ENCODE measurements around the gene PJA2. TPM values are rescaled to one million over a fixed set of nuclear protein-coding genes. Genes with fewer than 3 reads are reported as not detected.

Gene PJA2
- total RNA-seq, 1 donor: 101 TPM

DNA sequence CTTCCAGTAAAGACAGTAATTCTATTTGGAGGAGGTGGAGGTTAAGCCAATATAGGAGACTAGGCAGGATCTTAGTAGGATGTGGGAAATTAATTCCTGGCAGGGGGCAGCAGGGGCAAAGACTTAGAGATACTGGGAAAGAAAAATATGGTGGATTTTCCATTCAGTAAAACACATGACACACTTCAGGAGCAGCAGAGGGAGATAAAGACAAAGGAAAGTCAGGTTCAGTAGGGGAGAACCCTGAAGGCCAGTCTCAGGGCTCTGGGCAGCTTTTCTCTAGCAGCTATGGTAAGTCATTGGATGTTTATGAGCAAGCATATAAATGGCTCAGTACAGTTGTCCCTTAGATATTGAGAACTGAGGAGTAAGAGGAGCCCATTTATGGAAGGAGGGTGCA lies 105.5 kb downstream of the PJA2 start:
- Histone ChIP-seq H2AFZ (ENCODE audit: low read length) (no peak overlapping the region), H3K27me3 (ENCODE audit: insufficient read depth, low read length) (no peaks in the 10 kb centered on the region), H3K9me3 (ENCODE audit: low read depth, low read length) (no peaks in the 10 kb centered on the region), H3K4me2 (ENCODE audit: insufficient read depth, low read length) (no peak overlapping the region), H3K4me1 (ENCODE audit: insufficient read depth, low read length) (no peaks in the 10 kb centered on the region), H3K4me3 (ENCODE audit: insufficient read depth, low read length) (no peak overlapping the region), H3K27ac (ENCODE audit: low read depth, low read length) (no peak overlapping the region), H3K36me3 (ENCODE audit: insufficient read depth, low read length) (no peaks in the 10 kb centered on the region), H4K20me1 (ENCODE audit: insufficient read depth, low read length) (no peaks in the 10 kb centered on the region), H3K79me2 (ENCODE audit: insufficient read depth, low read length) (no peaks in the 10 kb centered on the region)
- TF ChIP-seq, protein P1, sequence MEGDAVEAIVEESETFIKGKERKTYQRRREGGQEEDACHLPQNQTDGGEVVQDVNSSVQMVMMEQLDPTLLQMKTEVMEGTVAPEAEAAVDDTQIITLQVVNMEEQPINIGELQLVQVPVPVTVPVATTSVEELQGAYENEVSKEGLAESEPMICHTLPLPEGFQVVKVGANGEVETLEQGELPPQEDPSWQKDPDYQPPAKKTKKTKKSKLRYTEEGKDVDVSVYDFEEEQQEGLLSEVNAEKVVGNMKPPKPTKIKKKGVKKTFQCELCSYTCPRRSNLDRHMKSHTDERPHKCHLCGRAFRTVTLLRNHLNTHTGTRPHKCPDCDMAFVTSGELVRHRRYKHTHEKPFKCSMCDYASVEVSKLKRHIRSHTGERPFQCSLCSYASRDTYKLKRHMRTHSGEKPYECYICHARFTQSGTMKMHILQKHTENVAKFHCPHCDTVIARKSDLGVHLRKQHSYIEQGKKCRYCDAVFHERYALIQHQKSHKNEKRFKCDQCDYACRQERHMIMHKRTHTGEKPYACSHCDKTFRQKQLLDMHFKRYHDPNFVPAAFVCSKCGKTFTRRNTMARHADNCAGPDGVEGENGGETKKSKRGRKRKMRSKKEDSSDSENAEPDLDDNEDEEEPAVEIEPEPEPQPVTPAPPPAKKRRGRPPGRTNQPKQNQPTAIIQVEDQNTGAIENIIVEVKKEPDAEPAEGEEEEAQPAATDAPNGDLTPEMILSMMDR (IDR thresholded peaks at IDR 0.05; ENCODE audit: extremely low read depth, low read depth, low read length): peak; percentile 16
- DNase-seq (ENCODE audit: insufficient read length, low spot score, missing footprints): no peak

DNA sequence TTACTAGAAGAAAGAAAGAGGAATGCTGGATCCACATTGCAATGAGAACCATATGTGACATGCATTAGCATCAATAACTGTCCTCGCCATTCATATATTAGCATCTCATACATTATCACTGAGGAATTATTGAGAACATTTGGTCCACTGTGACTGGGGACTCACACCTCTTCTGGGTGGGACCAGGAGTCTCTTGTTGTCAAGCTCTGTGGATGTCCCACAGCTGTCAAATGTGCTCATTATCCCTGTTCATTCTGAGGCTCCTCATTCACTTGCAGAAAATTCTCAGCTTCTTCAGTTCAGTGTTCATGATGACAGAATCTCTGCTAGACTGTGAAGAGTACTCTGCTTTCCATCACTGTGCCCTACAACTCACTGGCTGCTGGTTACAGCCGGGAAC lies 109.4 kb downstream of the PJA2 start:
- Histone ChIP-seq H3K4me3 (ENCODE audit: insufficient read depth, low read length) (no peak overlapping the region), H3K4me1 (ENCODE audit: insufficient read depth, low read length) (no peaks in the 10 kb centered on the region), H2AFZ (ENCODE audit: low read length) (no peak overlapping the region), H3K4me2 (ENCODE audit: insufficient read depth, low read length) (no peak overlapping the region), H3K36me3 (ENCODE audit: insufficient read depth, low read length) (no peaks in the 10 kb centered on the region), H4K20me1 (ENCODE audit: insufficient read depth, low read length) (no peaks in the 10 kb centered on the region), H3K27ac (ENCODE audit: low read depth, low read length) (no peak overlapping the region), H3K9me3 (ENCODE audit: low read depth, low read length) (no peaks in the 10 kb centered on the region), H3K27me3 (ENCODE audit: insufficient read depth, low read length) (peaks cover 2% of the 10 kb centered on the region), H3K79me2 (ENCODE audit: insufficient read depth, low read length) (no peaks in the 10 kb centered on the region)
- TF ChIP-seq, protein P1 (IDR thresholded peaks at IDR 0.05; ENCODE audit: extremely low read depth, low read depth, low read length): no peak
- DNase-seq (ENCODE audit: insufficient read length, low spot score, missing footprints): peak; percentile 58

- no peak overlapping the region for H3K4me2 ChIP-seq (ENCODE audit: insufficient read depth, low read length)
- H3K27me3 ChIP-seq (ENCODE audit: insufficient read depth, low read length): peaks cover 2% of the 10 kb centered on the region
- H4K20me1 ChIP-seq (ENCODE audit: insufficient read depth, low read length): no peaks in the 10 kb centered on the region
- no peaks in the 10 kb centered on the region for H3K4me1 ChIP-seq (ENCODE audit: insufficient read depth, low read length)
- H3K27ac ChIP-seq (ENCODE audit: low read depth, low read length): no peak overlapping the region
- no peak overlapping the region for H2AFZ ChIP-seq (ENCODE audit: low read length)
- DNase-seq (ENCODE audit: insufficient read length, low spot score, missing footprints): no peak
- TF ChIP-seq, protein P1 (IDR thresholded peaks at IDR 0.05; ENCODE audit: extremely low read depth, low read depth, low read length): no peak
- H3K79me2 ChIP-seq (ENCODE audit: insufficient read depth, low read length): no peaks in the 10 kb centered on the region
- no peak overlapping the region for H3K4me3 ChIP-seq (ENCODE audit: insufficient read depth, low read length)
- no peaks in the 10 kb centered on the region for H3K9me3 ChIP-seq (ENCODE audit: low read depth, low read length)
- no peaks in the 10 kb centered on the region for H3K36me3 ChIP-seq (ENCODE audit: insufficient read depth, low read length)
Measured at GRCh38 chr5:109299557-109299956, 110.2 kb downstream of the PJA2 start.

- Histone ChIP-seq H3K9me3 (ENCODE audit: low read depth, low read length) (no peaks in the 10 kb centered on the region), H3K4me2 (ENCODE audit: insufficient read depth, low read length) (no peak overlapping the region), H2AFZ (ENCODE audit: low read length) (no peak overlapping the region), H3K27me3 (ENCODE audit: insufficient read depth, low read length) (peaks cover 2% of the 10 kb centered on the region), H4K20me1 (ENCODE audit: insufficient read depth, low read length) (no peaks in the 10 kb centered on the region), H3K36me3 (ENCODE audit: insufficient read depth, low read length) (no peaks in the 10 kb centered on the region), H3K79me2 (ENCODE audit: insufficient read depth, low read length) (no peaks in the 10 kb centered on the region), H3K4me1 (ENCODE audit: insufficient read depth, low read length) (no peaks in the 10 kb centered on the region), H3K27ac (ENCODE audit: low read depth, low read length) (no peak overlapping the region), H3K4me3 (ENCODE audit: insufficient read depth, low read length) (no peak overlapping the region)
- DNase-seq (ENCODE audit: insufficient read length, low spot score, missing footprints): no peak
- TF ChIP-seq, protein P1 (IDR thresholded peaks at IDR 0.05; ENCODE audit: extremely low read depth, low read depth, low read length): no peak
Measured at GRCh38 chr5:109298794-109299193, 111.0 kb downstream of the PJA2 start.
